GM21423 (cell line): ENCODE measurements around the gene NEURL3.
"Not testable (repeated sequence)": the region's sequence is repeated elsewhere in the genome, so short reads cannot be mapped to it uniquely, and the experiment has no call there.

Source experiments
- ATAC-seq: cut with Tn5 transposase; IDR thresholded peaks from one replicate; pipeline ENCODE4 v1.9.1; 2021; ENCODE audit warnings: mild to moderate bottlenecking, moderate library complexity; ENCODE audit not compliant: unreplicated experiment

The NEURL3 gene

DNA sequence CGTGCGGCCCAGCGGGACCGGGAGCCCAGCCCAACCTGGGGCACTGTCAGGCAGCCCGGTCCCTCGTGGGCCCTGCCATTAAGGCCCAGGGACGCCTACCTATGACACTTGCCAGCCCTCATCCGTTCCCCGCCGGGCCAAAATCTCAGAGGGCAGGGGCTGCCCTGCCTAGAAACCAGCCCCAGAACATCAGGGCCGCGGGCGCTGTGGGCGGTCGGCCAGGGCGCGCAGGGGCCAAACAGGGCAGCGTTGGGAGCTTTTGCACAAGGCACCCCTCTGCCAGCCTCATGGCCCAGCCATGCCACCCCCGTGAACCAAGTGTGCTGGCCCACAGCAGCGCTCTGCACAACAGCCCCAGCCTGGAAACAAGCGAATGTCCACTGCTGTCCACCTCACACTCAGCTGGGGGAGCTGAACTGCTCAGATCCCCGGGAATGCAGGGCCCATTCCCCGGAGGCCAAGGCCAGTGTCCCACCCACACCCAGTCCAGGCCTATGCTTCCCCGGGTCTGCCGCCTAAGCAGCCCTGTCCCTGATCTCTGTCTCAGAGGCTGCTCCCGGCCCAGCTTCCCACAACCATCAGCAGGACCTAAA is 3.5 kb upstream of the NEURL3 start:
- ATAC-seq, result peak; percentile 8

DNA sequence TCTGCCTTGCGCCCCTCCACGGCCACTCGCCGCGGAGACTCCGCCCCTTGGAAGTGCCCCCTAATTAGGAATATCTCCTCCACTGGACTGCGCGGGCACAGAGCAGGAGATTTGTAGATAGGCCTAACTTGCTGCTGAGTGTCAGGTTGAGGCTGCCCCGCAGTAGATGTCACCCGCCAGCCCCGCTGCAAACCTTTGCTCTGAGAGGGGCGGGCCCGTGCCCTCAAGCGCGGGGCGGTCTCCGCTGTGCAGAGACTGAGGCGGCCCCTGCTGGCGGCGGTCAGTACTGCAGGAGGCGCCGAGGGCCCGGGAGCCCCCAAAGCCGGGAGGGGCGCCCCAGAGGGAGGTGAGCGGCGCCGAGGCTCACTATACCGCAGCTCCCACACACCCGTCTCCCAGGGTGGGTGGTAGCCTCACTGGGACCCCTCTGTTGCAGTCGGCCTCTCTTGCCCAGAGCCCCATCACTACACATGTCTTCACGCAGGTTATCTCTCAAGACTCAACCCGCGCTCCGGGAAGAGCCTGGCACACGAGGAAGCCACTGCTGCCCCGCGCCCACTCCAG is 2.9 kb upstream of the NEURL3 start:
- ATAC-seq, result peak; percentile 56

DNA sequence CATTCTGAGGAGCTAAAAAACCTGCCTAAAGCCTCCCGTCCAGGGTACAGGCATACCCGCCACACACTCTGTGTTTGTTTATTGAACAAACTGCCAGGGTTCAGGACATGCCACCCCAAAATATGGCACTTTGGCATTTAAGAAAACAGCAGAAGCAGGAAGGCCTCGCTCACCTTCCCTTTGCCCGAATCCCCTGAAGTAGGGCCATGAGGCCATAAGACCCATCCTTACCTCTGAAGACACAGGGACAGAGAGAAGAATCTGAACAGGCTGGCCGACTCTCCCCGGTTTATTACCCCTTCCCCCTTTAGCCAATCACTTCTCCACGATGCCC is 1.7 kb upstream of the NEURL3 start:
- no peak for ATAC-seq

DNA sequence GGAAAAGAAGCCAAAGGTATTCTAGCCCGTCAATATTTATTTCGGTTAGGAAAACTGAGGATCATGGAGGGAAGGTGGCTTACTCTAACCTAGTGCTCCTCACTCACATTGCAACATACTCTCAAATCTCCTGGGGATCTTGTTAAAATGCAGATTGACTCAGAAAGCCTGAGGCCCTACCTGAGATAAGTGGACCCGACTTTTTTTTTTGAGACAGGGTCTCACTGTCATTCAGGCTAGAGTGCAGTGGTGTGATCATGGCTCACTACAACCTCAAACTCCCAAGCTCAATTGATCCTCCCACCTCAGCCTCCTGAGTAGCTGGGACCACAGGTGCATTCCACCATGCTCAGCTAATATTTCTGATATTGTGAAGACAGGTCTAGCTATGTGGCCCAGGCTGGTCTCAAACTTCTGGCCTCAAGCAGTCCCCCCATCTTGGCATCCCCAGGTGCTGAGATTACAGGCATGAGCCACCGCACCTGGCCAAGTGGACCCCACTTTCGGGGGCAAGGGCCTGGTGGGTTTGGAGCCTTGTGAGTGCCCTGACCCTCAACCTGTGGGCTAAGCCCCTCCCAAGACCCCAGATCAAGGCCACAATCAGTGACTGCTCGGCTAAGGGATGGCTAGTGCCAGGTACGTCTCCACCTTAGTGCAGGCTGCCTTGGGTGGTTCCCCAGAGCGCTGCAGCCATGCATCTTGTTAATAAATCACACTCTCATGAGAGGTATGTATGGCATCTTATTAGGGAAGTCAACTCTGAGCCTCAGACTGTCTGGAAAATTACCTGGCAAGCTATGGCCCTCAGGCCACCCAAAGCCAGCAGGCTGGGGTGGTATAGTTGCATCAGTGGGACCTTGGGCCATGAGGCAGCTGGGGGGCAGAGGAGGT is 1.1 kb upstream of the NEURL3 start:
- ATAC-seq, result no peak

DNA sequence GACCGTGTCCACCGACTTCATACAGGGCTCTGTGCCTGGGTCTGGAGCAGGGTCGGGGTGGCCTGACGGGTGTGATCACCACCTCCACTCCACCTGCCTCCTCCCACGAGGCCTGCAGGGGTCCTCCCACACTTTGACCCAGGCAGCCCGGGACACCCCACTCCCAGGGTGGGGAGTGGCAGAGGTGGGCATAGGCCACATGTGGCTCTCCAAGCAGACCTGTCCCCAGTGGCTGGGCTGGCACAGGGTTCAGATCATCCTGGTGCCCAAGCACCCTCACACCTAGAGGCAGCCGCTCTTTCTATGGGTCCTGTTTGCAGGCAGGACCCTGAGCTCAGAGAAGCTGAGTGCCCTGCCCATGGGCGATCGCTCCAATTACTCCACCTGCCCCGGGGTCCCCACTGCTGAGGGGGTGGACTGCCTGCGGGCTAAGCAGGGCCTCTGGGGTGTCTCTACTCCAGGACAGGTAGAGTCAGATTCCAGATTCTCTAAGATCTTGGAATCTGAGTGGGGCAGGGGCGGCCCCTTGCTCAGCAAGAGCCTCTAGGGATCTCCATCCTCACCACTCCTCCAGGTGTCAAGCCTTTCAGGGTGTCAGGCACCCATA is 1.4 kb downstream of the NEURL3 start:
- no peak for ATAC-seq

DNA sequence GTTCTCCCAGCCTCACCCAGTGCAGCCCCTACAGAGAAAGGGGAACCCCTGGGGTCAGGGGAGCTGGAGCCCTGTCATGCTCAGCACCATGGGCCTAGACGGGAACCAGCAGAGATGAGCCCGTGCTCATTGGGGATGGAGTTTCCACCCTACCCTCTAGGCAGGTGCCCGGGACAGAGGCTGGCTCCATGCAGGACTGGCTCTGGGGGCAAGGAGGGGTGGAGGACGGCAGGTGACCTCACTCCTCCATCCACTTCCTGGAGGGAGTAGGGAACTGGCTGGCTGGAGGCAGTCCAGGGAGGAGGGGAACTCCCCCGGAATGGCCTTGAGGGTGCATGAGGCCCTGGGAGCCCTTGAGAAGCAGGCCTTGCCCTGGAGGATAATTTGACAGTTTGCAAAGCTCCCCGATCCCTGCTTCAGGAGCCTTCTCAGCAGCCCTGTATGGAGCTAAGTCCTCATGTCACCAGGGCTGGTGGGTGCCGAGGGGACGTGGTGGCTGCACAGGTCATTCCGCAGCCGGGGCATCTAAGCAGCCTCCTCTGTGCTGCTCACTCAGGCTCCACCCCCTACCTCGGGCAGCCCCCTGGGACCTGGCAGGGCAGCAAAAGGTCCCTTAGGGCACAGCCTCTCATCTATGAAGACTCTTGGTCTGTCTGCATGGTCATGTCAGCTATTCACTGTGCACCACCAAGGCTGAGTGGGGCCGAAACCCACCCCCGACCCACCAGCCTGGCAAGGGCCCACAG is 2.1 kb downstream of the NEURL3 start:
- no peak for ATAC-seq

DNA sequence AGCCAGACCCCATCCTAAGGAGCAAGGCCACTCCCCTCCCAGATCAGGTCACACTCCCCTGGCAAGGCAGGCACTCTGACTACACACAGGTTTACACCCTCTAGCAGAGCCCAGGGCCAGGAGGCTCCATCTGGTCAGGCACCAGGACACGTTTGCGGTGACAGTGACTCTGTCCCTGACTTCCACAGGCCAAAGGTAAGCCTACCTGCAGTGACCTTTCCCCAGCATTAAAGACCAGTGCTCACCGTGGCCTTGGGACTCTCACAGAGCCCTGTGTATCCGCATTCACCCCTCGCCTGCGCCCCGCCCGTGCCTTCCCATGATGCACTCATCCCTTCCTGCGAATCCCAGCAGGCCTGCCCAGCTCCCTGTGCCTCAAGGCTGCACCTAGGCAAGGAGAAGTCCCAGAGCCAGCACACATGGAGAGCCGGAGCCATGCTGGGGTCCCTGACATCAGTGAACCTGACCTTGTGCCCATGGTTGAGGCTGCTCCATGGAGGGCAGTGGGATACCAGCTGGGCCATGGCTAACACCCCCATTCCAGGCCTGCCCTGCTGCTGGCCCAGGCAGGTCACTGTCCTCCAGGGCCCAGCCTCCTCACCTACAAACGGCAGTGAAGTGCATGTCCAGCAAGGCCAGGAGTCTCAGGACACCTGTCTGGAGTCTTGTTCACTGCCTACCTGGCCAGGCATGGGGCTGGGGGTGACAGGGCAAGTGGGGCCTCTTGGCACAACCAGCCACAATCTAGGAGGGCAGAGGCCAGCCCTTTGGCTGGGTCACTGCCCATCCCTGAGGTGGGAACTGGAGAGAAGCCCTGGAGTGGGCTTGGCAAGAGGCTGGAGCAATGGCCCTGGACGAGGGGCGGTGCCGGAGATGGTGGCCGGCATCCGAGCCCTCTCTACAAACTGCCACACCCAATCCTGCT is 3.0 kb downstream of the NEURL3 start:
- no peak for ATAC-seq

DNA sequence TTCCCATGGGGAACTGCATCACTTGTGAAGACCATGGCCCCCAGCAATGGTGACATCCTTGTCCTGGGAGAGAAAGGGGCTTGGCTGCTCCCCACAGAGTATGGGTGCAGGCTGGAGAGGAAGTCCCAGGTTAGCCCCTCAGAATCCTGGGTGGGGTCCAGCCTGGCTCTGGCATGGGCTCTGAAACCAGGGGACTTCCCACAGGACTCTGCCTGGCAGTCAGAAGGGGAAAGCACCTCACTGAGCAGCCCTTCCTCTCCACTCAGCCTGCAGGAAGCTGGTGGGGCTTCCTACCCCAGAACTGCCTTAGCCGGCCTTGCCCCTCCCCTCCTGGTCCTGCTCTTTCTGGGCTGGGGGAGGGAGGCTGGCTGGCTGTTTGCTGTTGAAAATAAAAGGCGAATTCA is 3.7 kb downstream of the NEURL3 start:
- ATAC-seq, result no peak

DNA sequence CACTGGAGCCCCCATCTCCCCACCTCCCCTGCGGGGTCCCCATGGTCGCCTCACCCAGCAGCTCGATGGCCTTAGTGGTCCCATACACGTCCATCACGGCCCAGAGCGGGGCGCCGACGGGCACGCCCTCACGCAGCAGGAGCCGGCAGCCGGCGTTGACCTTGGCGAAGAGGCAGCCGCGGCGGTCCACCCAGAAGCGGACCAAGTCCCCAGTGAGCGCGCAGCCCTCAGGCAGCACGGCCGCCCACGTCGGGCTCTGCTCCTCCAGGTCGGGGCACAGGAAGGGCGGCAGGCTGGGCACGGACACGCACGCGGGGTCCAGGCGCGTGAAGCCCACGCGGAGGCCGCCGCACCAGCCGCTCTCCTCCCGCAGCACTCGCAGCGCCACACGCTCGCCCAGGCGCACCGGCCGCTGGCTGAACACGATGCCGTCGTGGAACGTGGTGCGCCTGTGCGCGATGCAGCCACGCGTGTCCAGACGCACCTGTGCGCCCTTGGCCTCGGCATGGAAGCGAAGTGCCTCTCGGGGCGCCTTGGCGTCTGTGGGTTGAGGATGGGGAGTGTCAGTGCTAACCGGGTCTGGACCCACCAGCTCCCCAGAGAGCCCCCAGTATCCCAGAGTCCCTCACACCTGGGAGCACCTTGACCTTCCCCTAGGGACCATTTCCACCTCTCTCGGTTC is 4.6 kb downstream of the NEURL3 start:
- no peak for ATAC-seq

DNA sequence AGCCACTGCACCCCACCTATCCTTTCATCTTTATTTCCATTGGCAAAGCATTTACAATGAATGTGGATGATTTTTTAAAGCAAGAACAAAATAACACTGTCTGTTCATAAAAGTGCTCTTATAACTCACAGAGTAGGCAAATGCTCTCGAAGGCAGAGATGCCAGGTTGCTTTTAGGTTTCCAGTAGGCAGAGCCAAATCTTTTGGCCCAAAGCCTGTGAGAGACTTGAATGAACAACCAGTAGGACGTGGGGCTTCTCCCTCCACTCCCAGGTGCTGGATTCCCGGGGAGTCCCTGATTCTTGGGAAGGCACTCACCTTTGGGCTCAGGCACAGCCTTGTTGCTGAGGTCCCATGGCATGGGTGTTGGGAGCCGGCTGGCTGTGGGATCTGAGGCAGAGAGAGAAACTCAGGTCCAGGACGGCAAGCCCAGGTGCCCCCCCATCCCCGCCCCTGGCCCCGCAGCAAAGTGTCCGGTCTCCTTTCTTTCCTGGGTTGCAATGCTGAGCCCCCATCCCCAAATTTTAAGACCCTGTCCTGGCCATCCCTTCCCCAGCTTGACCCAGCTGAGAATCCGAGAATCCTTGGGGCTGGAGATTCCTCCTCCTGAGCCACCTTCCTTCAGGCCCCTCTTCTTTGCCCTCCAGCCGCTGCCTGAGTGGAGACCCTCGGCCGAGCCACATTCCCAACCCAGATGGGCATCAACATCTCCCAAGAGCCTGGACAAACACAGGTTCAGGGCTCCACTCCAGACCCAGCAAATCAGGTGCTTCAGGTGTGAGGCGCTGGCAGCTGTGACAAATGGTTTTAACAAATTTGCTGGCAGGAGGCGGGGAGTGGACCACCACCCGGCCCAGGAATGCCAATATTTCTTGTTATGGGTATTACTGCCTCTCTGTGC is 5.8 kb downstream of the NEURL3 start:
- ATAC-seq, result no peak

DNA sequence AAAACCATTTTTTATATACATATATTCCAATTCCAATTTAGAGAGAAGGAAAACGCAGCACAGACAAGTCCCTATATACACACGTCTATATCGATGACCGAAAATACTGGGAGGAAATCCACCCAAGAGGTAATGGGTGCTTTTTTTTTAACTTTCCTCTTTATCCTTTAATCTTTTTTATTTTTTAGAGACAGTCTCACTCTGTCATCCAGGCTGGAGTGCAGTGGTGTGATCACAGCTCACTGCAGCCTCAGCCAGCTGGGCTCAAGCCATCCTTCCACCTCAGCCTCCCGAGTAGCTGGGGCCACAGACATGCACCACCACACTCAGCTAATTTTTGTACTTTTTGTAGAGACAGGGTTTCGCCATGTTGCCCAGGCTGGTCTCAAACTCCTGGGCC is 6.5 kb downstream of the NEURL3 start:
- ATAC-seq, result not testable (repeated sequence)

DNA sequence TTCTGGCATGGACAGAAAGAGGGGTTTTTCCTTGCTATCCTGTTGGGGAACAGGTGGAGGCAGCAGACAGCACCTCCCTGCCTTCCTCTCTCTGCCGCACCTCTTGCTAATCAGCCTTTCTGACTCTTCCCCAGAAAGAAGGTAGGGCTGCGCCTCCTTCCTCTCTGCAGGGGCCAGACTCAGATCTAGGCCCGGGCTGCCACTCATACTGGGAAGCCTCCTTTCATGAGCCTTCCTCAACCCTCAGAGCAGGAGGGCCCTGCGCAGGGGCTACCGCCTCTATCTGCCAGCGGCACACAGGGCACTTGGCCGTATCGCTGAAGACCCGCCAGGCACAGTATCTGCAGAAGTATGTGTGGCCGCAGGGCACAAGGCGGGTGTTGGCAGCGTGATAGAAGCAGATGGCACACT is 7.1 kb downstream of the NEURL3 start:
- ATAC-seq, result no peak

DNA sequence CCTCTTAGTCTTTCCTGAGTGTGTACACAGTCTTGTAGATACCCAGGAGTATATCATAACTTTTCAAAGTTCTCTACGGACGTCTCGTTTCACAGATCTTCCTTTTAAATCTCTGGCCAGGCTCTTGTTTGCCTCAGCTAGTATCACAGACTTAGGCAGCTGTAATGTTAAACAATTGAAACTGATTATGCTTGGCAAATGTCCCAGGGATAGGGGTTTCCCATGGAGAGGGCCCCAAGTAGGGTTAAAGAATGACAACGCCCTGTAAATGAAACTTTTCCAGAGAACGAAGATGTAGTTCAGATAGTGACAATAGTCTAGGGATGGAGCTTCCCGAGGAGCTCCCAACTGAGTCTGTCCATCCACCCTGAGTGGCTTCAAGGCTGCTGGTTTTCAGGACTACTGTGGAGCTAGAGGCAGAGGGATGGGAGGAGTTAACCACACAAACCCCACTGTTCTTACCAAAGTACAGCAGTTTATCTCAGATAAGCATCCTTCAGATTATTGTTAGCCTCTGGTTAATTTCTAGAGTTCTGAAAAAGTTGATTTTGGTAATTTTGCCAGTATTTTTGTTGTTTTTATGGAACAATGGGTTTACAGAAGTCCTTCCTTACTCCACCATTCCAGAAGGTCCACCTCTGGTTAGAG is 9.1 kb downstream of the NEURL3 start:
- no peak for ATAC-seq

DNA sequence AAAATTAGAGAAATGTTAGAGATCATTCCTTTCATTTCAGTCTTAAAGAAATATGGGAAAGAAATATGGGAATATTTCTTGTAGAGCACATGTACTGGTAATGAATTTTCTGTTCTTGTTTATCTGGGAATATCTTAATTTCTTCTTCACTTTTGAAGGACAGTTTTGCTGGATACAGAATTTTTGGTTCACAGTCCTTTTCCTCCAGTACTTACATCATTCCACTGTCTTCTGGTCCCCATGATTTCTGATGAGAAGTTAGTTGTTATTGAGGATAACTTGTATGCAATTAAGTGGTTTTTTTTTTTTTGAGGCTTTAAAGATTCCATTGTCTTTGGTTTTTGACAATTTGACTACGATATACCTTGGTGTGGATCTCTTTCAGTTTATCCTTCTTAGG is 11.0 kb downstream of the NEURL3 start:
- ATAC-seq, result no peak

DNA sequence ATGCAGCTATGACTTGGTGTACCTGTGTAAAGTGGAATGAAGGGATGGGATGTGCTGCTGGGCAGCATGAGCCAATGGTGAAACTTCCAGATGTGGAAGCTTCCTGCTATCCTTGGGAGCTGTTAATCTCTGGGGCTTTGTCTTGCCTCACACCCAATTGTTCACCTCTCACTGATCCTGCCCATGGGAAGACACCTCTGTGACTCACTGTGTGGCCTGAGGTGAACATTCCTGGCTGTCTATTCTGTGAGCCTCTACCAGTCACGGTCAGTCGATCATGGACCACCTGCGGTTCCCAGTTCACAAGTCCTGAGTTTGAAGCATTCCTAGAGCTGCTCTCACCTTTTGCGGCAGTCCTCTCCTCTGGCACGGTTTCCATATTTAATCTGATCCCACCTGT is 12.1 kb downstream of the NEURL3 start:
- no peak for ATAC-seq

DNA sequence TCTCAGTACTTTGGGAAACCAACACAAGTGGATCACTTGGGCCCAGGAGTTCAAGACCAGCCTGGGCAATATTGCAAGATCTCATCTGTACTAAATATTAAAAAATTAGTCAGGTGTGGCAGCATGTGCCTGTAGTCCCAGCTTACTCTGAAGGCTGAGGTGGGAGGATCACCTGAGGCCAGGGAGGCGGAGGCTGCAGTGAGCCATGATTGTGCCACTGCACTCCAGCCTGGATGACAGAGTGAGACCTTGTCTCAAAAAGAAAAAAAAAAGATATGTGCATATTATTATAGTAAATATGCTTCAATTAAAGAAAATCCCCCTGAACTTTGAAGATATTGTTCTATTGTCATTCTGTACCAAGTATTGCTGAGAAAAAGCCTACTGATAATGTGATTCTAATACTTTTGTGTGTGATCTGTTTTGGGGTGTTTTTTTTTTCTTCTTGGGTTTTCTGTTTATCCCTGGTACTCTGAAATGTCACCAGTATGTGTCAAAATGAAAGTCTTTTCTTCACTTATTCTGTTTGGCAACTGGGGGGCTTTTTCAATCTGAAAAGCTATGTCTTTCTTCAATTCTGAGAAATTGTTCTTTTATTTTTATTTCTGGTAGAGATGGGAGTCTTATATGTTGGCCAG is 13.2 kb downstream of the NEURL3 start:
- ATAC-seq, result no peak

DNA sequence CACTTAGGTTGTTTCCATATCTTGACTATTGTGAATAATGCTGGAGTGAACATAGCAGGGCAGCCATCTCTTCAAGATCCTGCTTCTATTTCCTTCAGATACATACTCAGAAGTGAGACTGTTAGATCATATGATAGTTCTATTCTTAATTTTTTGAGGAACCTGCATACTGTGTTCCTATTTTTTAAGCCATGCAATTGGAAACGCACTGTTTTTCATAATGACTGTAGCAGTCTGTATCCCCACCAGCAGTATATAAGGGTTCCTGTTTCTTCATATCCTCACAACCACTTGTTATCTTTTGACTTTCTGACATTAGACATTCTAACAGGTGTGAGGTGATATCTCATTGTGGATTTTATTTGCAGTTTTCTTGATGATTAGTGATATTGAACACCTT is 15.5 kb downstream of the NEURL3 start:
- ATAC-seq, result no peak

DNA sequence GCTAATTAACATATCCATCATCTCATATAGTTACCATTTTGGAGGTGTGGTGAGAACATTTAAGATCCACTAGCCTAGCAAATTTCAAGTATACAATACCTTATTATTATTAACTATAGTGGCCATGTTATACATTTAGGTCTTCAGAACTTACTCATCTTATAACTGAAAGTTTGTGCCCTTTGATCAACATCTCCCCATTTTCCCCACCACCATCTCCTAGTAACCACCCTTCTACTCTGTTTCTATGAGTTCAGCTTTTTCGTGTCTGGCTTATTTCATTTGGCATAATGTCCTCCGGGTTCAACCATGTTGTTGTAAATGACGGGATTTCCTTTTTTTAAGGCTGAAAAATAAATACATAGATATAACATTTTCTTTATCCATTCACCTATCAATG is 15.9 kb downstream of the NEURL3 start:
- ATAC-seq, result no peak
